H1 (cell line): ENCODE results near the gene CCDC171.

Experiments
- BCL11A ChIP-seq, 2 experiments: IDR thresholded peaks; one replicate each; pipeline ENCODE4 v1.6.1; 2011; ENCODE audit warnings: low read depth in 2 of 2, low read length in 2 of 2, mild to moderate bottlenecking in 2 of 2
- CTCF ChIP-seq, 3 experiments: IDR thresholded peaks; 1 replicate in 2 of 3; 2 replicates in 1 of 3; pipeline versions ENCODE4 v1.5.1 to v1.6.1; 2011; ENCODE audit warnings: low read length in 3 of 3, mild to moderate bottlenecking in 3 of 3, inconsistent platforms in 2 of 3, low read depth in 1 of 3, moderate library complexity in 1 of 3; ENCODE audit not compliant: insufficient read depth in 1 of 3; ENCODE audit errors: control extremely low read depth in 1 of 3
- E2F6 ChIP-seq: IDR thresholded peaks from 2 replicates; pipeline ENCODE4 v1.6.1; 2012; ENCODE audit warnings: inconsistent platforms
- GABPA ChIP-seq: IDR thresholded peaks from 2 replicates; pipeline ENCODE4 v1.6.1; 2011; ENCODE audit warnings: mild to moderate bottlenecking, low read length, moderate library complexity, borderline replicate concordance; ENCODE audit not compliant: insufficient read depth
- POLR2A ChIP-seq, 2 experiments: IDR thresholded peaks; 1 replicate in 1 of 2; 2 replicates in 1 of 2; pipeline ENCODE4 v1.6.1; 2011; ENCODE audit warnings: low read depth in 2 of 2, low read length in 2 of 2, mild to moderate bottlenecking in 2 of 2; ENCODE audit errors: control extremely low read depth in 1 of 2
- RAD21 ChIP-seq, 2 experiments: IDR thresholded peaks in 1 of 2; conservative IDR thresholded peaks in 1 of 2; 2 replicates each; pipeline ENCODE4 v1.6.1; 2011; ENCODE audit warnings: low read depth in 2 of 2, low read length in 2 of 2, improper control_type of control experiment in 1 of 2, inconsistent platforms in 1 of 2, mild to moderate bottlenecking in 1 of 2, moderate library complexity in 1 of 2
- RFX5 ChIP-seq: IDR thresholded peaks from 2 replicates; pipeline ENCODE4 v1.6.1; 2011; ENCODE audit warnings: low read depth, low read length, improper control_type of control experiment, borderline replicate concordance
- RNF2 ChIP-seq: fragments of 200-900, 300-1000 bp; sonication (generic); IDR thresholded peaks from 2 replicates; pipeline ENCODE4 v1.7.1; 2016; ENCODE audit warnings: borderline replicate concordance, low read depth, mild to moderate bottlenecking, antibody characterized with exemption, low read length; ENCODE audit not compliant: poor library complexity, severe bottlenecking; ENCODE audit errors: missing control alignments
- SP2 ChIP-seq: IDR thresholded peaks from 2 replicates; pipeline ENCODE4 v1.6.1; 2012; ENCODE audit warnings: mild to moderate bottlenecking, low read length, inconsistent platforms
- TCF12 ChIP-seq: IDR thresholded peaks from 2 replicates; pipeline ENCODE4 v1.6.1; 2011; ENCODE audit warnings: low read depth, mild to moderate bottlenecking, low read length

GRCh38 chr9:15901572-15901971, 348.7 kb downstream of the CCDC171 start:
- TF ChIP-seq TCF12, result no peak
- TF ChIP-seq GABPA, result no peak
- TF ChIP-seq CTCF (IDR thresholded peaks at IDR 0.05; ENCODE audit: control extremely low read depth in 1 of 3, insufficient read depth in 1 of 3, low read depth in 1 of 3, low read length in 3 of 3), result no peak
- TF ChIP-seq BCL11A (IDR thresholded peaks at IDR 0.05; ENCODE audit: low read depth in 2 of 2, low read length in 2 of 2), result no peak
- TF ChIP-seq POLR2A (IDR thresholded peaks at IDR 0.05; ENCODE audit: control extremely low read depth in 1 of 2, low read depth in 2 of 2, low read length in 2 of 2), result no peak
- no peak for TF ChIP-seq RAD21 (IDR thresholded peaks at IDR 0.05 in 1 of 2, conservative IDR thresholded peaks at IDR 0.05 in 1 of 2; ENCODE audit: low read depth in 2 of 2, low read length in 2 of 2)
- no peak for TF ChIP-seq E2F6
- TF ChIP-seq RNF2, result no peak
- no peak for TF ChIP-seq SP2
- TF ChIP-seq RFX5, result no peak
